Vagina (tissue), 2 donors: ENCODE data around the gene TLNRD1.

ENCODE experiments used
- POLR2A ChIP-seq, 2 donors: fragments of 450-650 bp; IDR thresholded peaks; one replicate each; pipeline ENCODE4 v1.6.1; 2017; ENCODE audit warnings: antibody characterized with exemption in 2 of 2, mild to moderate bottlenecking in 2 of 2, moderate library complexity in 2 of 2
- POLR2AphosphoS5 ChIP-seq, 2 donors: sonication (generic); formaldehyde crosslinking; IDR thresholded peaks; one replicate each; pipeline ENCODE4 v1.9.0; 2017; ENCODE audit warnings: antibody characterized with exemption in 2 of 2, mild to moderate bottlenecking in 2 of 2, low read depth in 1 of 2; ENCODE audit not compliant: insufficient read depth in 1 of 2
- TF ChIP-seq, protein P1 (sequence below), 3 experiments: fragments of 450-650 bp in 2 of 3; fragments of 200-600 bp in 1 of 3; sonication (generic) in 1 of 3; IDR thresholded peaks; one replicate each; pipeline ENCODE4 v1.5.1; 2017 to 2019; ENCODE audit warnings: antibody characterized with exemption in 3 of 3, mild to moderate bottlenecking in 2 of 3, moderate library complexity in 2 of 3

GRCh38 chr15:81040757-81041156, 40.0 kb downstream of the TLNRD1 start:
- TF ChIP-seq, protein P1, sequence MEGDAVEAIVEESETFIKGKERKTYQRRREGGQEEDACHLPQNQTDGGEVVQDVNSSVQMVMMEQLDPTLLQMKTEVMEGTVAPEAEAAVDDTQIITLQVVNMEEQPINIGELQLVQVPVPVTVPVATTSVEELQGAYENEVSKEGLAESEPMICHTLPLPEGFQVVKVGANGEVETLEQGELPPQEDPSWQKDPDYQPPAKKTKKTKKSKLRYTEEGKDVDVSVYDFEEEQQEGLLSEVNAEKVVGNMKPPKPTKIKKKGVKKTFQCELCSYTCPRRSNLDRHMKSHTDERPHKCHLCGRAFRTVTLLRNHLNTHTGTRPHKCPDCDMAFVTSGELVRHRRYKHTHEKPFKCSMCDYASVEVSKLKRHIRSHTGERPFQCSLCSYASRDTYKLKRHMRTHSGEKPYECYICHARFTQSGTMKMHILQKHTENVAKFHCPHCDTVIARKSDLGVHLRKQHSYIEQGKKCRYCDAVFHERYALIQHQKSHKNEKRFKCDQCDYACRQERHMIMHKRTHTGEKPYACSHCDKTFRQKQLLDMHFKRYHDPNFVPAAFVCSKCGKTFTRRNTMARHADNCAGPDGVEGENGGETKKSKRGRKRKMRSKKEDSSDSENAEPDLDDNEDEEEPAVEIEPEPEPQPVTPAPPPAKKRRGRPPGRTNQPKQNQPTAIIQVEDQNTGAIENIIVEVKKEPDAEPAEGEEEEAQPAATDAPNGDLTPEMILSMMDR (IDR thresholded peaks at IDR 0.05), result no peak
- TF ChIP-seq POLR2A (IDR thresholded peaks at IDR 0.05) (no peak), POLR2AphosphoS5 (IDR thresholded peaks at IDR 0.05; ENCODE audit: insufficient read depth in 1 of 2, low read depth in 1 of 2) (no peak)
